CD4-positive, alpha-beta T cell treated with Interleukin-10 for 1 hour (primary cell): ENCODE measurements around the gene ETV3L.
"Not testable (repeated sequence)": the region's sequence is repeated elsewhere in the genome, so short reads cannot be mapped to it uniquely, and the experiment has no call there.

ENCODE experiments used
- DNase-seq: peaks from one replicate; pipeline ENCODE4 v3.0.0-alpha.2; 2020

ETV3L gene

GRCh38 chr1:157104598-157105293 is 5.1 kb upstream of the ETV3L start:
- no peak for DNase-seq

GRCh38 chr1:157103268-157103667 is 3.7 kb upstream of the ETV3L start:
- no peak for DNase-seq

GRCh38 chr1:157101149-157101548 is 1.5 kb upstream of the ETV3L start:
- DNase-seq = no peak

GRCh38 chr1:157098987-157099632 is 498 bp downstream of the ETV3L start:
- not testable (repeated sequence) for DNase-seq

- no peak for DNase-seq
Observed at GRCh38 chr1:157098519-157098918, 1.1 kb downstream of the ETV3L start.

DNA sequence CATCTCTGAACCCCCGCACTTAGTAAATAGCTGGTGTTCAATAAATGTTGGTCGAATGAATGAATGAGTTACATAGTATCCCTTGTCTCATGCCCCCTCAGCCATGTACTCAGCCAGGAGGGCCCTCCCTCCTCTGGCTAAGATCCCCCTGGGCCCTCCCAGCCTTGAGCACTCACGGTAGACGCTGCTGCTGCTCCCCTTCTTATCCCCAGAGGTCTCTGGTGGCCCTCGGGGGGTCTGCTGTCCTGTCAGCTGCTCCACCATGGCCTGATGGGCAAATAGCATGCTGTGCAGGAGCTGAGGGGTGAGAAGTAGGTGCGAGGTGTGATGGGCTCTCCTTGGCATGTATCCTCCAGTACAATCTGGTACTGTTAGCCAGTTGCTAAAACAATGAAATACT is 1.9 kb downstream of the ETV3L start:
- DNase-seq = no peak

- no peak for DNase-seq
Observed at GRCh38 chr1:157096881-157097280, 2.7 kb downstream of the ETV3L start.

DNA sequence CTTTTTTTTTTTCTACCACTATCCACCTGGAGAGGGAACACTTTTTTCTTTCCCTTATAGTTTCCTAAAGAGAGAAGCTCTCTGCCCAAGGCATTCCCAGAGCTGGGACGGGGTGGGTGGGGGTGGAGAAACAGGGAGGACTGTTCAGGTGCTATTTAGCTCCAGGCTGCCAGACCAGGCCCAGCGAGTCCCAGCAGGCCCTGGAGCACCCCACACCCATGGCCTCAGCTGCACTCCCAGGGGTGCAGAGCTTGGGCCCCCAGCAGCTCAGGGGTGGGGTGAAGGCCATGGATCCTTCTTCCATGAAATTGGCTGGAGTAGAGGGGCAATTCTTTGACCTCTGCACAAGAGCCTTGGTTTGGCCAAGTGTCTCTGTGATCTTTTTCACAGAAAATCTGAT is 4.1 kb downstream of the ETV3L start:
- DNase-seq = no peak

GRCh38 chr1:157095091-157095490 is 4.5 kb downstream of the ETV3L start:
- no peak for DNase-seq

DNA sequence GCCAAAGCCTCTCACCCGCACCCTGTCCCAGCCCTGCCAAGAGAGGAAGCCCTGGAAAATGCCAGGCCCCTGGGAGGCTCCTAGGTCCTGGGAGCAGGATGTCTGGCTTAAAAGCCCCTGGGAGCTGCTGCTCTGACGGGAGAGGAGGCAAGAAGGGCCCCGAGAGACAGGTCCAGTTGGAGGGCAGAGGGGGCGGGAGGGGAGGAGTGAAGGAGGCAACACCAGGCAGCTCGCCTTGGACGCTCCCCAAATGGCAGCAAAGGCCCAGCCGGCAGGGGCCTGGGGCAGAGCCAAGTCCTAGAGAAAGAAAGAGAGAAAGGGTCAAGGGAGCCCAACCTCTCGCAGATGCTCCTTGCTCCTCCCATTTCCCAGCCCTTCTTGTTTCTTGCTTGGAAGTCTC is 6.8 kb downstream of the ETV3L start:
- DNase-seq = no peak

DNA sequence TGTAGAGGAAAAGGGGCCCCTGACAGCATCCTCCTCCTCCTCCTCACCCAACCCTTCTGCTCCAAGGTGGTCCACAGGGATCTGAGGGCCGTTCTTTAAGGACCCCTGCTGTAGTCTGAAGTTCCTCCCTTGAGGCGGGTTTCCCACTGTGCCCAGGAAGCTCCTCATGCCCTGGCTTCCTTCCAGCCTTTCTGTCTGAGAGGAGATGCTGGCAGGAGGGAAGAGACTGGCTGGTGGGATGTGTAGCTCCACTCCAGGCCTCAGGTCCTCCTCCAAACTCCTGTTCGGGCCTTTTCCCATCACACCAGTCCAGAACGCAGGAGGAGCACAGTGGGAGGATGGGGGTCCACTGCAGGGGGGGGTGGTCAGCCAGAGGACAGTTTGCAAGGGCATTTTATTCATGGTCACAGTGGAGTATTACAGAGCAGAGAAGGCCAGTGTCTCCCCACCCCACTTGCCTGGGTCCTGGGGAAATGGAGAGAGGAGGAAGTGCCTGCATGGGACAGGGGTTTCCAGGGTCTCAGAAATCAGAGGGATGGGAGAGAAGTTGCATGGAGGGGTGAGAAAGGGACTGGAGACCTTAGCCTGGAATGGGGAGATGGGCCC is 7.8 kb downstream of the ETV3L start:
- no peak for DNase-seq

DNA sequence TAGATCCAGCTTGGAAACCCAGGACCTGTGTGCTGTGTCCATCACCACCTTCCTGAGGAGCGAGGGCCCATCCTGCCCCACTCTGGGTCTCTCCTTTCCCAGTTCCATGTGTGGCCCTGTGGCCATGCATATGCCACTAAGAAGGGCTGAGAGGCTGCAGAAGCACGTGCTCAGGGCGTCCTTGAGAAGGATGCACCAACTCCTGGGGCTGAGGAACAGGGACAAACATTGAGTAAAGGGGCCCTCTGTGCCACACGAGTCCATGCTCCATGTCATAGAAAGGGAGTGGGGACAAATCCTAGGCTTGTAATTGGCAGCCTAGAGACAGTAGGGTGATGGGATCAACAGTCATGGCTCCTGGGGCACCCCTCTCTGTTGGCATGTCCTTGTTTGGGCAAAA is 8.4 kb downstream of the ETV3L start:
- DNase-seq = no peak

- no peak for DNase-seq
Observed at GRCh38 chr1:157090771-157091170, 8.8 kb downstream of the ETV3L start.

DNA sequence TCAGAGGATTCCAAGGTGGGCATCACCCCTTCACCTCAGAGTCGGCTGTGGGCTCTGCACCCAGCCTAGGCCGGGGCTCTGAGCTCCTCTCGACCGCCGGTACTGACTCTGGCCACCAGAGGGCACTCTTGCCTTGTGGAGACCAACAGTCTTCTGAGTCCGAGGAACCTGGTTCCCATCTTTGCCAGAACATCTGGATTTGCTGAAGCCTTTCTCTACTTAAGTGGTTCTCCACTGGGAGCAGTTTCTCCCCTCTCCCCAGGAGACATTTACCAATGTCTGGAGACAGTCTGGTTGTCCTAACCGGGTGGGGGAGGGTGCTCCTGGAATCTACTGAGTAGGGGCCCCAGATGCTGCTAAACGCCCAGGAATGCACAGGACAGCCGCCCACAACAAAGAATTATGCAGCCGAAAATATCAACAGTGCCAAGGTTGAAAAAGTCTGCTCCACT is 9.4 kb downstream of the ETV3L start:
- peak; percentile 83 for DNase-seq

GRCh38 chr1:157089789-157090188 is 9.8 kb downstream of the ETV3L start:
- DNase-seq = no peak

DNA sequence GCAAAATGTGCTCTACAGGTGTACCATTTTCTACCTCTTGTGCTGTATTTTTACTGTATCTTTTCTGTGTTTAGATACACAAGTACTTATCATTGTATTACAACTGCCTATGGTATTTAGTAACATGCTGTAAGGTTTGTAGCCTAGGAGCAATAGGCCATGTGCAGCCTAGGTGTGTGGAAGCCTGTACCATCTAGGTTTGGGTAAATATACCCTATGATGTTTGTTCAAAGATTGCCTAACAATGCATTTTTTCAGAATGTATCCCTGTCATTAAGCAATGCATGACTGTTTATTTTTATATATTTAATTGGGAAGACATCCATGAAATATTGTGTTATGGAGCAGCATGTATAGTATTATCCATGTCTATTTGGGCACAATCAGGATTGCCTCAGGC is 11.0 kb downstream of the ETV3L start:
- DNase-seq = no peak

DNA sequence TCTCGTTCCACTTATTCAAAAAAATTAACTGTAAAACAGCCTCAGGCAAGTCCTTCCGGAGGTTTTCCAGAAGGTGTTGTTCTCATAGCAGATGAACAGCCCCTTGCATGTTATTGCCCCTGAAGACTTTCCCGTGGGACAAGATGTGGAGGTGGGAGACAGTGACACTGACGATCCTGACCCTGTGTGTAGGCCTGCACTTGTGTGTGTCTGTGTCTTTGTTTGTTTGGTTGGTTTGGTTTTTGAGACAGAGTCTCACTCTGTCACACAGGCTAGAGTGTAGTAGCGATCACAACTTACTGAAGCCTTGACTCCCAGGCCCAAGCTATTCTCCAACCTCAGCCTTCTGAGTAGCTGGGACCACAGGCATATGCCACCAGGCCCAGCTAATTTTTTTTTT is 12.6 kb downstream of the ETV3L start:
- no peak for DNase-seq

DNA sequence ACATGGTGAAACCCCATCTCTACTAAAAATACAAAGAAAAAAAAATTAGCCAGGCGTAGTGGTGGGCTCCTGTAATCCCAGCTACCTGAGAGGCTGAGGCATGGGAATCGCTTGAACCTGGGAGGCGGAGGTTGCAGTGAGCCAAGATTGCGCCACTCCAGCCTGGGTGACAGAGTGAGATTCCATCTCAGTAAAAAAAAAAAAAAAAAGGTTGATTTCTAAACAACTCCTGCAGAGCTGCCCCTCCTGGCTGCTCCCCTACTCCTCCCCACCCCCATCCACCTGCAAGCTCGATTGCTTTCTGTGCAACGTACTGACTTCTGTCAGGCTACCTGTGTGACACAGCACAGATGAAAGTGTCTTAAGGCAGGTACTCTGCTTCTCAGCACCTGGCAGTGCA is 13.3 kb downstream of the ETV3L start:
- DNase-seq = no peak

DNA sequence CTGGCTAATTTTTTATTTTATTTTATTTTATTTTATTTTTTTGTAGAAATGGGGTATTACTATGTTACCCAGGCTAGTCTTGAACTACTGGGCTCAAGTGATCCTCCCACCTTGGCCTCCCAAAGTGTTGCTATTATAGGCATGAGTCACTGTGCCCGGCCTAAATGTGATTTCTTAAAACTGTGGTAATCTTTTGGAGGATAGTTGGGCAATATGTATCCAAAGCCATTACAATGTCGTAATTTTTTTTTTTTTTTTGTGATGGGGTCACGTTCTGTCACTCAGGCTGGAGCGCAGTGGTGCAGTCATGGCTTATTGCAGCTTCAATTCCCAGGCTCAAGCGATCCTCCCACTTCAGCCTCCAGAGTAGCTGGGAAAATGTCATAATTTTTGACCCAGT is 14.2 kb downstream of the ETV3L start:
- DNase-seq = no peak

DNA sequence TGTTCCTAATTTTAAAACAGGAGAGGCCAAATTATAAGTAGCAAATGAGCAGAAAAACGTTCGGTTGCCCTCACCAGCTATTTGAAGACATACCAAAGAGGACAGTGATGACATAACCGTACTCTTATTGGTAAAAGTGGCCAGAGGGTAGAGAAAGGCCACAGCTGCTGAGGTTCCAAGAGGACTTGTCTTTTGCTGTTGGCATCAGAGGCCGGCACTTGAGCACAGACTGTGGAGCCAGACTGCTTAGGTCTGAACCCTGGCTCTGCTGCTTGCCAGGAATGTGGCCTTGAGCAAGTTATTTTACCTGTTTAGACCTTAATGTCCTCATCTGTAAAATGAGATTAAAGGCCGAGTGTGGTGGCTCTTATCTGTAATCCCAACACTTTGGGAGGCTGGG is 14.9 kb downstream of the ETV3L start:
- DNase-seq = no peak

GRCh38 chr1:157081707-157082106 is 17.9 kb downstream of the ETV3L start:
- no peak for DNase-seq

DNA sequence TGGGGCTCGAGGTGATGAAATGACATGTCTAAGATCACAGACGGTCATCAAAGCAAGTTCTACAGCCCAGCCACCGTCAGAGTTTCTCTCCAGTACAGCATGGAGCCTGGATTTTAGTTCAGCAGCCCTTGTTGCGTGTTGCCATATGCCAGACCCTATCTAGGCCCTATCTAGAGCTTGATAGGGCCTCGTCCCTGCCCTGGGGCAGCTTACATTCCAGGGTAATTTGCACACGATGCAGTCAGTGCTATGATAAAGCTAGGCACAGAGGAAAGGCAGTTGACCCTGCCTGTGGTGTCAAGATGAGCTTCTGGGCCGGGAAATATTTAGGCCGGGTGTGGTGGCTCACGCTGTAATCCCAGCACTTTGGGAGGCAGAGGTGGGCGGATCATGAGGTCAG is 18.9 kb downstream of the ETV3L start:
- DNase-seq = no peak

DNA sequence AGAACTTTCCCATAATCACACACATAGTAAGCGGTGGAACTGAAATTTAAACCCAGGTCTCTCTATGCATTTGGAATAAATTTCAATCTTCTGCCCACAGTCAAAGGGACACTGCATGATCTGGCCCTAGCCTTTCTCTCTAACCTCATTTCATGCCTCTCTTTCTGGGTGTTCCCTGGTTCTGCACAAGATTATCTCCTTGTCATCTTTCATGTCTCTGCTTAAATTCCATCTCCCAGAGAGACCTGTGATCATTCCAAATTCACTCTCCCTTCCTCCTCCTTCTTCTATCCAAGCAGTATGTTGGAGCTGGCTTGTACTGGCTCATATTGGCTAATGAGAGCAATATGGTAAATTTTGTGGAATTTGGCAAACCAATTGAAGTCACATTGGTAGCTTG is 22.2 kb downstream of the ETV3L start:
- no peak for DNase-seq

DNA sequence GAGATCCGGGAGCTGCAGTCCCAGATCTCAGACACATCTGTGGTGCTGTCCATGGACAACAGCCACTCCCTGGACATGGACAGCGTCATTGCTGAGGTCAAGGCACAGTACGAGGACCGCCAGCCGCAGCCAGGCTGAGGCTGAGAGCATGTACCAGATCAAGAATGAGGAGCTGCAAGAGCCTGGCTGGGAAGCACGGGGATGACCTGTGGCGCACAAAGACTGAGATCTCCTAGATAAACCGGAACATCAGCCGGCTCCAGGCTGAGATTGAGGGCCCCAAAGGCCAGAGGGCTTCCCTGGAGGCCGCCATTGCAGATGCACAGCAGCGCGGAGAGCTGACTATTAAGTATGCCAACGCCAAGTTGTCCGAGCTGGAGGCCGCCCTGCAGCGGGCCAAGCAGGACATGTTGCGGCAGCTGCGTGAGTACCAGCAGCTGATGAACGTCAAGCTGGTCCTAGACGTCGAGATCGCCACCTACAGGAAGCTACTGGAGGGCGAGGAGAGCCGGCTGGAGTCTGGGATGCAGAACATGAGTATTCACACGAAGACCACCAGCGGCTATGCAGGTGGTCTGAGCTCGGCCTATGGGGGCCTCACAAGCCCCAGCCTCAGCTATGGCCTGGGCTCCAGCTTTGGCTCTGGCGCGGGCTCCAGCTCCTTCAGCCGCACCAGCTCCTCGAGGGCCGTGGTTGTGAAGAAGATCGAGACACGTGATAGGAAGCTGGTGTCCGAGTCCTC is 25.5 kb downstream of the ETV3L start:
- DNase-seq = peak; percentile 32
